ENCODE data around the gene KLF15. TPM values are rescaled to one million over a fixed set of nuclear protein-coding genes. Genes with fewer than 3 reads are reported as not detected.

The KLF15 gene
- total RNA-seq, 1 experiment from 2014 or later: 32.1 TPM

DNA sequence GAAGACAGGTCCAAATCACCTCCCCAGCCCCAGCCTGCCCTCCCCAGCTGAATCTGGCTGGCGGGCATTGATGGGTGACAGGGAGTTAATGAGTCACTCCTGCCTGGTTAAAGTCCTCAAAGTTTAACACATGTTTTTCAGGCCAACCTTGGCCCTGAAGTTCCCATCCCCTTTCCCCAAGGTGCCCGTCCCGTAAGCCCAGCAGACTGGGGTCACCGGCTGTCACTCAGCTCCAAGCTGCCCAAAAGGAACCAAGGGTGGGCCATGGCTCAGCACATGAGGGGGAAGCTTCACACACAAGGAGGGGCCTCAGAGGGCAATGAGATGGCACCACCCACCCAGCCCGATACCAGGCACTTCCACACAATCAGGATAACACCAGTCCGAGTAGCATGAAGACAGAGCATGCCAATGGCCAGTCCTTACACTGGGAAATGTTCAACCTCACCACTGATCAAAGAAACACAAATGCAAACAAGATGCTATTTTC is 10.2 kb upstream of the KLF15 start:
- H3K27me3 ChIP-seq (replicated peaks; ENCODE audit: insufficient read depth, low read depth, low read length, poor library complexity): no peaks in the 10 kb centered on the region

DNA sequence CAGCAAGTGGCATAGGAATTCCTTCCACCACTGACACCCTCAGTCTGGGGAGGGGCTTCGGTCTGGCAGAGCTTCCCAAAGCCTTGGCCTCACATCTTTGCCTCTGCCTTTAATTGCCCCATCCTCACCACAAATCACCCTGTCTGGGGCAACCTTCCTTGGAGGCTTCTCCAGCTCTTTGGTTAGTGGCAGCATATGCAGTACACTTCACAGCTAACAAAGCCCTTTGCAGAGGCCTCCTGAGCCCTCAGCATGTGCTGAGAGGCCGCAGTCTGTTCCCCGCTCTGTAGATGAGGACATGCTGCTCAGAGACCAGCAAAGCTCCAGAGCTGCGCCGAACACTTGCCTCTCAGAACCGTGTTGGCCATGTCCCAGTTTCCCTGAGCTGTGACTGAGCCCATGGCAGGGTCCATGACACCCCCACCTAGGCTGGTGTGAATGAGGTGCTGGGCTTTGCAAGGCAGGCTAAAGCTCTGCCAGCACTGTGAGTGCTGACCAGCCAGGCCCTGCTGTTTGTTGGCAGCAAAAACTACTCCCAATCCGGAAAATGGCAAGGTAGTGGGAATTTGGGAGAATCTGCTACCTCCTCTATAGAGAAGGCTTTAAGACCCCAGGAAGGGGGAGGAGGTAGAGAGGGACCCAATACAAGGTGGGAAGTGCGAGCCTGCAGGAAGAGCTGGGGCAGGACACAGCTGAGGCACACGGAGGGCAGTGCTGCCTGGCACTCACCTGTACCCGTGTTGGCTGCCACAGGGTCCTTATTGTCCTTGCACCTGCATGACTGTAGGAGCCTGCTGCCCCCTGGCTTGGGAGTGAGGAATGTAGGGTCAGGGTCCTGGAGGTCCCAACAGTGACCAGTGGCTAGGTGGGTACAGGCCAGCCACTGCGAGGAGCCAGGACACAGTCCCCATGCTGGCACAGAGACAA is 8.4 kb upstream of the KLF15 start:
- CTCF ChIA-PET: interaction anchor here (0.5 kb wide), 1 partner anchor 187 kb away, joined by 4 read pairs; no protein-coding TSS in a partner anchor
- BruUV-seq (replicated peaks): no TSS peak
- POLR2A ChIA-PET (ENCODE audit: low non-redundant PET): interaction anchor here (0.6 kb wide), 1 partner anchor 1184 kb away, joined by 3 read pairs; no protein-coding TSS in a partner anchor
- no peak overlapping the region for H3K27ac ChIP-seq (ENCODE audit: low read depth, low read length, poor library complexity, severe bottlenecking)
- H3K4me1 ChIP-seq (ENCODE audit: insufficient read depth, low read length, poor library complexity, severe bottlenecking): no peaks in the 10 kb centered on the region
- H3K4me3 ChIP-seq (ENCODE audit: low read depth, low read length, poor library complexity, severe bottlenecking): no peak overlapping the region
- no peaks in the 10 kb centered on the region for H3K9me3 ChIP-seq (ENCODE audit: low read depth, low read length, poor library complexity, severe bottlenecking)
- TF ChIP-seq, protein P1, sequence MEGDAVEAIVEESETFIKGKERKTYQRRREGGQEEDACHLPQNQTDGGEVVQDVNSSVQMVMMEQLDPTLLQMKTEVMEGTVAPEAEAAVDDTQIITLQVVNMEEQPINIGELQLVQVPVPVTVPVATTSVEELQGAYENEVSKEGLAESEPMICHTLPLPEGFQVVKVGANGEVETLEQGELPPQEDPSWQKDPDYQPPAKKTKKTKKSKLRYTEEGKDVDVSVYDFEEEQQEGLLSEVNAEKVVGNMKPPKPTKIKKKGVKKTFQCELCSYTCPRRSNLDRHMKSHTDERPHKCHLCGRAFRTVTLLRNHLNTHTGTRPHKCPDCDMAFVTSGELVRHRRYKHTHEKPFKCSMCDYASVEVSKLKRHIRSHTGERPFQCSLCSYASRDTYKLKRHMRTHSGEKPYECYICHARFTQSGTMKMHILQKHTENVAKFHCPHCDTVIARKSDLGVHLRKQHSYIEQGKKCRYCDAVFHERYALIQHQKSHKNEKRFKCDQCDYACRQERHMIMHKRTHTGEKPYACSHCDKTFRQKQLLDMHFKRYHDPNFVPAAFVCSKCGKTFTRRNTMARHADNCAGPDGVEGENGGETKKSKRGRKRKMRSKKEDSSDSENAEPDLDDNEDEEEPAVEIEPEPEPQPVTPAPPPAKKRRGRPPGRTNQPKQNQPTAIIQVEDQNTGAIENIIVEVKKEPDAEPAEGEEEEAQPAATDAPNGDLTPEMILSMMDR (conservative IDR thresholded peaks at IDR 0.05; ENCODE audit: low read depth, low read length): no peak
- TF ChIP-seq EZH2 (IDR thresholded peaks at IDR 0.05; ENCODE audit: borderline replicate concordance, low read depth, low read length, poor library complexity, severe bottlenecking): no peak
- DNase-seq (ENCODE audit: low spot score): no peak
- H3K27me3 ChIP-seq (replicated peaks; ENCODE audit: insufficient read depth, low read depth, low read length, poor library complexity): no peaks in the 10 kb centered on the region
- intact Hi-C loops (cut with micrococcal nuclease; ENCODE audit: unreplicated experiment): no loop called here
- H3K36me3 ChIP-seq (ENCODE audit: insufficient read depth, low read length, poor library complexity, severe bottlenecking): no peaks in the 10 kb centered on the region

More for the DNA sequence above, 10.2 kb upstream of the KLF15 start:
- H3K4me3 ChIP-seq (ENCODE audit: low read depth, low read length, poor library complexity, severe bottlenecking): no peak overlapping the region
- BruUV-seq (replicated peaks): no TSS peak
- H3K9me3 ChIP-seq (ENCODE audit: low read depth, low read length, poor library complexity, severe bottlenecking): no peaks in the 10 kb centered on the region
- TF ChIP-seq EZH2 (IDR thresholded peaks at IDR 0.05; ENCODE audit: borderline replicate concordance, low read depth, low read length, poor library complexity, severe bottlenecking): no peak
- TF ChIP-seq, protein P1 (conservative IDR thresholded peaks at IDR 0.05; ENCODE audit: low read depth, low read length): no peak
- intact Hi-C loops (cut with micrococcal nuclease; ENCODE audit: unreplicated experiment): no loop called here
- no peaks in the 10 kb centered on the region for H3K4me1 ChIP-seq (ENCODE audit: insufficient read depth, low read length, poor library complexity, severe bottlenecking)
- no peak for DNase-seq (ENCODE audit: low spot score)
- H3K27ac ChIP-seq (ENCODE audit: low read depth, low read length, poor library complexity, severe bottlenecking): no peak overlapping the region
- no peaks in the 10 kb centered on the region for H3K36me3 ChIP-seq (ENCODE audit: insufficient read depth, low read length, poor library complexity, severe bottlenecking)
- POLR2A ChIA-PET (ENCODE audit: low non-redundant PET): no interaction called here
- CTCF ChIA-PET: no interaction called here

DNA sequence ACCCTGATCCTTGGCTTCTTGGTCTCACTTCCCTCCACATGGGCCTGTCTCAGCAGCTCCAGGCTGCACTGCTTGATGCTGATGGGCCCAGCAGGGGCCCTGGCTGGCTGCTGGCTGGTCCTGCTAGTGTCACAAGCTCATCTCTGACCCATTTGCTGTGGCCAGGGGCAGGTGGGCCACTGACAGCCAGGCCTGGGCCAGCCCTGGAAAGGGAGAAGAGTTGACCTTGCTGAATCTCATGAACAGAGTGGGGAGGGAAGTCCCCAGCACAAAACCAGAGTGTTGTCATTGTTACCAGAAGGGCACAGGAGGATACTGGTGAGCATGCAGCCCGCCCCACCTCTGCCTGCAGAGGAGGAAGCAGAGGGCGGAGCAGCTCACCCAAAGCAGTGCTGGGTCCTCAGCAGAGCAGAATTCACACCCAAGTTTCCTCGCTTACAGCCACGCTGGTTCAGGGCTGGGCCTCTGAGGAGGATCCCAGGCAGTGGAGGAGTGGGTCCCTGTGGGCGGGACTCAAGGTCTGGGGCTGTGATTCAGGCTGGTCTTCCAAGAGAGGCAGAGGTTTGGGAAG is 7.6 kb upstream of the KLF15 start:
- BruUV-seq (replicated peaks): no TSS peak
- H3K27ac ChIP-seq (ENCODE audit: low read depth, low read length, poor library complexity, severe bottlenecking): no peak overlapping the region
- H3K36me3 ChIP-seq (ENCODE audit: insufficient read depth, low read length, poor library complexity, severe bottlenecking): no peaks in the 10 kb centered on the region
- intact Hi-C loops (cut with micrococcal nuclease; ENCODE audit: unreplicated experiment): no loop called here
- no peaks in the 10 kb centered on the region for H3K4me1 ChIP-seq (ENCODE audit: insufficient read depth, low read length, poor library complexity, severe bottlenecking)
- no peaks in the 10 kb centered on the region for H3K27me3 ChIP-seq (replicated peaks; ENCODE audit: insufficient read depth, low read depth, low read length, poor library complexity)
- ChIA-PET CTCF (no interaction called here), POLR2A (ENCODE audit: low non-redundant PET) (no interaction called here)
- no peaks in the 10 kb centered on the region for H3K9me3 ChIP-seq (ENCODE audit: low read depth, low read length, poor library complexity, severe bottlenecking)
- no peak overlapping the region for H3K4me3 ChIP-seq (ENCODE audit: low read depth, low read length, poor library complexity, severe bottlenecking)
- no peak for DNase-seq (ENCODE audit: low spot score)
- TF ChIP-seq EZH2 (IDR thresholded peaks at IDR 0.05; ENCODE audit: borderline replicate concordance, low read depth, low read length, poor library complexity, severe bottlenecking): no peak
- TF ChIP-seq, protein P1 (conservative IDR thresholded peaks at IDR 0.05; ENCODE audit: low read depth, low read length): no peak

All from A673 (cell line).